Cardiac muscle cell (in vitro differentiated cells and primary cell): ENCODE results near the gene FUBP1. TPM values are rescaled to one million over a fixed set of nuclear protein-coding genes. Genes with fewer than 3 reads are reported as not detected.
A peak's percentile ranks its signal among the peaks of the same experiment; 100 is the strongest.

Experiments used
- DNase-seq, 2 donors: peaks; one replicate each; pipeline versions ENCODE4 v3.0.0 to v3.0.0-alpha.2; 2010 to 2017; ENCODE audit warnings: low read depth in 1 of 2, low spot score in 1 of 2
- H3K27ac ChIP-seq: fragments of 200-600 bp; sonication (generic); 2 replicates; pipeline ENCODE4 v1.5.1; 2016
- H3K27me3 ChIP-seq: fragments of 200-600 bp; sonication (generic); 2 replicates; pipeline ENCODE4 v1.6.0; 2016; ENCODE audit warnings: control low read depth
- H3K36me3 ChIP-seq: fragments of 200-600 bp; sonication (generic); 2 replicates; pipeline ENCODE4 v1.5.1; 2016; ENCODE audit warnings: control low read depth
- H3K4me1 ChIP-seq: fragments of 200-600 bp; sonication (generic); 2 replicates; pipeline ENCODE4 v1.8.1; 2017; ENCODE audit warnings: low read depth, mild to moderate bottlenecking, mixed run types
- H3K4me3 ChIP-seq: fragments of 200-600 bp; sonication (generic); 2 replicates; pipeline ENCODE4 v1.5.1; 2016; ENCODE audit warnings: mild to moderate bottlenecking
- H3K9me3 ChIP-seq: fragments of 200-600 bp; sonication (generic); 2 replicates; pipeline ENCODE4 v1.5.1; 2017; ENCODE audit warnings: low read depth, mild to moderate bottlenecking, control low read depth
- polyA plus RNA-seq: library from polyadenylated mRNA; unstranded; fragments of >200 nt; fragmentation: Nextera tagmentation; extraction: Ambion mirVana; gene quantifications from 2 replicates; pipeline ENCODE4 v1.2.1, GENCODE V29; 2016
- total RNA-seq: library from RNA; depleted of rRNA; stranded (reverse); fragments of >200 nt; gene quantifications from 2 replicates; pipeline ENCODE4 v1.2.3, GENCODE V29; 2016
- TF ChIP-seq, protein P1 (sequence below): IDR thresholded peaks from 2 replicates; pipeline ENCODE4 v1.5.1; 2012; ENCODE audit warnings: low read depth, mild to moderate bottlenecking, low read length

FUBP1 gene
- total and polyA plus RNA-seq, 2 experiments from 2014 or later = 86.3 to 174 TPM

GRCh38 chr1:77953907-77954306, 25.0 kb downstream of the FUBP1 start:
- Histone ChIP-seq H3K36me3 (peaks cover 91% of the 10 kb centered on the region), H3K27ac (no peak overlapping the region), H3K27me3 (no peaks in the 10 kb centered on the region), H3K4me3 (no peak overlapping the region), H3K4me1 (peaks cover 5% of the 10 kb centered on the region), H3K9me3 (no peaks in the 10 kb centered on the region)
- DNase-seq = no peak
- TF ChIP-seq, protein P1, sequence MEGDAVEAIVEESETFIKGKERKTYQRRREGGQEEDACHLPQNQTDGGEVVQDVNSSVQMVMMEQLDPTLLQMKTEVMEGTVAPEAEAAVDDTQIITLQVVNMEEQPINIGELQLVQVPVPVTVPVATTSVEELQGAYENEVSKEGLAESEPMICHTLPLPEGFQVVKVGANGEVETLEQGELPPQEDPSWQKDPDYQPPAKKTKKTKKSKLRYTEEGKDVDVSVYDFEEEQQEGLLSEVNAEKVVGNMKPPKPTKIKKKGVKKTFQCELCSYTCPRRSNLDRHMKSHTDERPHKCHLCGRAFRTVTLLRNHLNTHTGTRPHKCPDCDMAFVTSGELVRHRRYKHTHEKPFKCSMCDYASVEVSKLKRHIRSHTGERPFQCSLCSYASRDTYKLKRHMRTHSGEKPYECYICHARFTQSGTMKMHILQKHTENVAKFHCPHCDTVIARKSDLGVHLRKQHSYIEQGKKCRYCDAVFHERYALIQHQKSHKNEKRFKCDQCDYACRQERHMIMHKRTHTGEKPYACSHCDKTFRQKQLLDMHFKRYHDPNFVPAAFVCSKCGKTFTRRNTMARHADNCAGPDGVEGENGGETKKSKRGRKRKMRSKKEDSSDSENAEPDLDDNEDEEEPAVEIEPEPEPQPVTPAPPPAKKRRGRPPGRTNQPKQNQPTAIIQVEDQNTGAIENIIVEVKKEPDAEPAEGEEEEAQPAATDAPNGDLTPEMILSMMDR = no peak

DNA sequence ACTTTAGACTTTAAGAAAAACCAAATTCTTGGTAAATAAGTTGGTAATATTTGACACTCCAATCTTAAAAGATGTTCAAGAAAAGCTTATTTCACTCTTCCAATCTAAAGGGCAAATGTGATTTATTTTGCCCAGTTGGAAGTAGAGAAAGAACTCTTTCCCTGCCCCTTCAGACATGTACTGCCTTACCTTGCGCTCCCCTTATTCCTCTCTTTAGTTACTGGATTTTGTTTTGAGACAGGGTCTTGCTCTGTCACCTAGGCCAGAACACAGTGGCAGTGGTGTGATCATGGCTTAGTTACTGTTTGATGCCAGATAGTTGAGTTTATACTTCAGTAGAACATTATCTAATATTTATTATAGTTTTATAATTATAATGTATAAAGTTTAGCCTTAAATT, 27.5 kb downstream of the FUBP1 start:
- Histone ChIP-seq H3K9me3 (no peaks in the 10 kb centered on the region), H3K4me3 (no peak overlapping the region), H3K4me1 (peaks cover 6% of the 10 kb centered on the region), H3K27ac (peak overlapping the region; percentile 51), H3K36me3 (peaks cover 87% of the 10 kb centered on the region), H3K27me3 (no peaks in the 10 kb centered on the region)
- TF ChIP-seq, protein P1 = no peak
- no peak for DNase-seq

DNA sequence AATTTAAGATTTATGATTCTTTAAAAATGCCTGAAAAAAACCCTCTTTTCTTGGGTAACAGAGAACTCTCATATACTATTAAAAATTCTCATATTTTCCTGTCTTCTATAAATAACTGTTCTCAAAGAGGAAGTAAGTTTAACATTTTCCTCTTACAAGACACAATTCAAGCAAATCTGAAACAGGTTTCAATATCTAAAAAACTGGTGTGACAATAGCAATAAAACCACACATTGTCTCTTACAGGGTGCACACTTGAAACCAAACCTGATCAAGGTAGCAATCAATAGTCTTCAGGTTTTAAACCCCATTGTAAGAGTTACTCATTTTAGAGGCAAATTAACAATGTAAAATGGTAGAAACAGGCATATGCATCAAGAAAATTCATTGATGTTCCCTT, 28.0 kb downstream of the FUBP1 start:
- Histone ChIP-seq H3K4me1 (peaks cover 6% of the 10 kb centered on the region), H3K27ac (peak overlapping the region; percentile 51), H3K27me3 (no peaks in the 10 kb centered on the region), H3K4me3 (no peak overlapping the region), H3K9me3 (no peaks in the 10 kb centered on the region), H3K36me3 (peaks cover 86% of the 10 kb centered on the region)
- no peak for DNase-seq
- TF ChIP-seq, protein P1 = no peak

DNA sequence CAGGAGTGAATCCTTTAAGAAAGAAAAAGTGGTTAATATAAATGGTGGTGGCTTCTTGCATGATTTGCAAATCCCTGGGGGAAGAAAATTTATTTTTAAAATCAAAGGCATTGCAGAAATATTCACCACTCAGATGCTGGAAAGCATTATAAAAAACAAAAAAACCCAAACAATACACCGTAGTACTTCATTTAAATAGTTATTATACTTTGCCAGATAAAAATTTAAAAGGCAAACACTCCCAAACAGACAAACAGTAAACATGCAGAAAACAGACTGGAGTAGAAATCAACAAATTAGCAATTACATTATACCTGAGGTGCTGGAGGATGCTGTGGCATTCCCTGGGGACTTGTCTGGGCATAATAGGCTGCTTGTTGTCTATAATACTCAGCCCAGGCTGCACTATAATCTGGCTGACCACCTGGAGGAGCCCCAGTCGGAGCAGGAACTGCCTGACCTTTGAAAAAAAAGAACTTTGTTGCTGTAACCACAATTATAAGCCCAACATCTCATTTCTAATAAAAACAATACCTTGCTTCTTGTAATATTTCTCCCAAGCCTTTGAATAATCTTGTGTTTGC, 29.9 kb downstream of the FUBP1 start:
- Histone ChIP-seq H3K36me3 (peaks cover 85% of the 10 kb centered on the region), H3K27me3 (no peaks in the 10 kb centered on the region), H3K4me3 (no peak overlapping the region), H3K27ac (peak overlapping the region; percentile 64), H3K9me3 (no peaks in the 10 kb centered on the region), H3K4me1 (peaks cover 6% of the 10 kb centered on the region)
- peak; percentile 41 to 64 for DNase-seq
- TF ChIP-seq, protein P1 = peak; percentile 37

GRCh38 chr1:77945345-77945744, 33.5 kb downstream of the FUBP1 start:
- Histone ChIP-seq H3K36me3 (peaks cover 81% of the 10 kb centered on the region), H3K4me1 (peaks cover 6% of the 10 kb centered on the region)
- no peak for DNase-seq

More at GRCh38 chr1:77945345-77945744, 33.5 kb downstream of the FUBP1 start:
- TF ChIP-seq, protein P1 = no peak
- Histone ChIP-seq H3K4me3 (no peak overlapping the region), H3K9me3 (no peaks in the 10 kb centered on the region), H3K27me3 (no peaks in the 10 kb centered on the region), H3K27ac (peak overlapping the region; percentile 3)
